Neutrophil (primary cell): ENCODE results near the gene GNG11.

Experiments
- H3K27ac ChIP-seq: fragments of 200-600 bp; sonication (generic); 2 replicates; pipeline ENCODE4 v1.5.1; 2016; ENCODE audit warnings: mild to moderate bottlenecking, moderate library complexity
- H3K27me3 ChIP-seq: fragments of 200-600 bp; sonication (generic); 2 replicates; pipeline ENCODE4 v1.6.0; 2016; ENCODE audit warnings: mild to moderate bottlenecking
- H3K36me3 ChIP-seq: fragments of 200-600 bp; sonication (generic); 2 replicates; pipeline ENCODE4 v1.5.1; 2017
- H3K4me1 ChIP-seq, 2 experiments: fragments of 200-600 bp in 1 of 2; sonication (generic) in 1 of 2; 1 replicate in 1 of 2; 2 replicates in 1 of 2; pipeline versions ENCODE4 v1.5.1 to v1.6.1; 2013 to 2016; ENCODE audit warnings: low read depth in 1 of 2, low read length in 1 of 2, mild to moderate bottlenecking in 1 of 2, moderate library complexity in 1 of 2; ENCODE audit not compliant: control insufficient read depth in 1 of 2, insufficient read depth in 1 of 2
- H3K4me3 ChIP-seq, 2 experiments: fragments of 200-600 bp in 1 of 2; sonication (generic) in 1 of 2; 1 replicate in 1 of 2; 2 replicates in 1 of 2; pipeline ENCODE4 v1.5.1; 2013 to 2016; ENCODE audit warnings: low read depth in 1 of 2, low read length in 1 of 2, mild to moderate bottlenecking in 1 of 2, moderate library complexity in 1 of 2
- H3K9me3 ChIP-seq: fragments of 200-600 bp; sonication (generic); 2 replicates; pipeline ENCODE4 v1.5.1; 2016
- CTCF ChIP-seq: fragments of 200-600 bp; sonication (generic); IDR thresholded peaks from 2 replicates; pipeline ENCODE4 v1.5.1; 2016; ENCODE audit warnings: antibody characterized with exemption

GNG11 gene

GRCh38 chr7:93923942-93924341, 2.4 kb downstream of the GNG11 start:
- no peak overlapping the region for H3K4me3 ChIP-seq
- H3K4me1 ChIP-seq: peaks cover 0 to 5% of the 10 kb centered on the region in 2 experiments
- no peak overlapping the region for H3K27ac ChIP-seq
- peaks cover 54% of the 10 kb centered on the region for H3K27me3 ChIP-seq
- no peaks in the 10 kb centered on the region for H3K36me3 ChIP-seq
- no peak for TF ChIP-seq CTCF
- H3K9me3 ChIP-seq: no peaks in the 10 kb centered on the region

DNA sequence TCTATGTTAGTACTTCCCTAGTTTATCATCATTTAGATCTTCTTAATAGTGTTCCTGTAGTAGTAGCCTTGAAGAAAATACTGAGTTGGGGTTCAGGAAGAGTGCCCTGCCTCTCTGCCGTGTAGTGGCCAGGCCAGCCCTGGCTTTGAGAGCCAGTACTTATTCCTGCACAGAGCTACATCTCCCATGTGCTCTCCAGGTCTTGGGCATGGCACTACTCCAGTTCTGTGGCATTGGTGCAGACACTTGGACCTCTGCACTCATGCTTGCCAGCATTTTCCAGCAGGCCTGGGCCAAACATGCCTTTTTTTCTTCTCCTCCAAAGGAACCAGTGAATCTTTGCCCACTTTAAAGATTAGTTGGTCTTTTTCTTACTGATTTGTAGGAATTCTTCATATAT, 5.3 kb downstream of the GNG11 start:
- no peaks in the 10 kb centered on the region for H3K9me3 ChIP-seq

GRCh38 chr7:93927585-93927984, 6.0 kb downstream of the GNG11 start:
- Histone ChIP-seq H3K4me1 (no peaks in the 10 kb centered on the region), H3K27ac (no peak overlapping the region), H3K9me3 (no peaks in the 10 kb centered on the region), H3K4me3 (no peak overlapping the region), H3K27me3 (peaks cover 21% of the 10 kb centered on the region), H3K36me3 (no peaks in the 10 kb centered on the region)
- no peak for TF ChIP-seq CTCF

More for the DNA sequence above, 5.3 kb downstream of the GNG11 start:
- H3K4me1 ChIP-seq: peaks cover 0 to 3% of the 10 kb centered on the region in 2 experiments
- no peaks in the 10 kb centered on the region for H3K36me3 ChIP-seq
- no peak overlapping the region for H3K27ac ChIP-seq
- peaks cover 29% of the 10 kb centered on the region for H3K27me3 ChIP-seq
- TF ChIP-seq CTCF: no peak
- H3K4me3 ChIP-seq: no peak overlapping the region

DNA sequence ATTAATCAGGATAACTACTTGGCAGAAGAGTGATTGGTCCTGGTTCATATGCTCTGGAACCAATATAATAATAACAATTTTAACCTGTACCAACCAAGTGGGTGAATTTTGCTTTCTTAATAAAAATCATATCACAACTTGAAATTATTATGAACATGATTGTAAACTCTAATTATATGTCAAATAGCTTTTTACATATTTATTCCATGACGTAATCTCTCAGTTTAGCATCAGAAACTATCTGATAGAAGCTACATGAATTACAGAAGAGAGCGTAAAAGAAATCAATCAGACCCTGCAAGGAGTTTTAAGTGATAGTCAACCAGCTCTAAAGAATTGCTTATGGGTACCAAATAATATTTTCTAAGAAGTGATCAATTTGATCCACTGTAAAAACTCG, 10.1 kb downstream of the GNG11 start:
- no peaks in the 10 kb centered on the region for H3K4me1 ChIP-seq
- no peaks in the 10 kb centered on the region for H3K9me3 ChIP-seq

DNA sequence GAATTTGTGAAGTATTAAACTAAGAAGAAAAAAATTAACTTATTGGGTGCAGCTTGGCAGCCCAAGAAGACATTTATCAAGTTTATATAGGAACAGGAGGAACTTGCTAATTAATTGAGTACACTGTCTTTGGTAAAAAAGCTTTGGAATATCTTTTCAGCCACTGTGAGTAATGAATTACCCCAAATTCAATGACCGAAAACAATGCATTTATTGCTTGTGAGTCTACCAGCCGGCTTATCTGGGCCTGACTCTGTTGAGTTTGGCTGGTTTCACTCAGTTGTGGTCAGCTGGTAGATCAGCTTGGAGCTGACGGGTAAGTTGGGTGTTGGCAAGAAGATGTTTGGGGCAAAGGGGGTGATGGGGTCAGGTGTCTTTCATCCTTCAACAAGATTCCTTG, 11.6 kb downstream of the GNG11 start:
- TF ChIP-seq CTCF: no peak
- Histone ChIP-seq H3K27ac (no peak overlapping the region), H3K4me3 (no peak overlapping the region), H3K9me3 (no peaks in the 10 kb centered on the region), H3K27me3 (no peaks in the 10 kb centered on the region), H3K4me1 (no peaks in the 10 kb centered on the region), H3K36me3 (no peaks in the 10 kb centered on the region)

More for the DNA sequence above, 10.1 kb downstream of the GNG11 start:
- Histone ChIP-seq H3K36me3 (no peaks in the 10 kb centered on the region), H3K4me3 (no peak overlapping the region), H3K27ac (no peak overlapping the region), H3K27me3 (no peaks in the 10 kb centered on the region)
- TF ChIP-seq CTCF: no peak

DNA sequence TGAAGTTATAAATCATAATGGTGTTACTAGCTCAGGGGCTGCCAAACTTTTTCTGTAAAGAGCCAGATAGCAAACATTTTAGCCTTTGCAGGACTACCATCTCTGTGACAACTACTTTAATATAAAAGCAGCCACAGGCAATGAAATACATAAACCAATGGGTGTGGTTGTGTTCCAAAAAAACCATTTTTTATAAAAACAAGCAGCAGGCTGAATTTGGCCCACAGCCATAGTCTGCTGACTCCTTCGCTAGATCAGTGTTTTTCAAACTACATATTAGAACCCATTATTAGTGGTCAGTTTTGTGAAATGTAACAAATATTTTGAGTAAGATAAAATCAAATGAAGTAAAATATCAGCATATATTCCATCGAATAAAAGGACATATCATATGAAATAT, 13.6 kb downstream of the GNG11 start:
- Histone ChIP-seq H3K9me3 (no peaks in the 10 kb centered on the region), H3K36me3 (no peaks in the 10 kb centered on the region), H3K27me3 (no peaks in the 10 kb centered on the region), H3K27ac (no peak overlapping the region), H3K4me1 (no peaks in the 10 kb centered on the region), H3K4me3 (no peak overlapping the region)
- no peak for TF ChIP-seq CTCF
